Stimulated activated CD8-positive, alpha-beta memory T cell treated with anti-CD3 and anti-CD28 coated beads, Interleukin-12 subunit alpha, Interleukin-12 subunit beta, amount 100 ng/mL, for 1 hour (primary cell): ENCODE results near the gene SENP6.

Experiments
- DNase-seq: peaks from one replicate; pipeline ENCODE4 v3.0.0-alpha.2; 2020; ENCODE audit warnings: low read depth

Gene SENP6

GRCh38 chr6:75748743-75749538 is 147.3 kb downstream of the SENP6 start, which contains the start of gene MYO6:
Gene MYO6 (plus strand): TSS chr6:75749239. CDS start chr6:75817548, 68,309 bp downstream.
- no peak for DNase-seq

- no peak for DNase-seq
Observed at GRCh38 chr6:75751443-75751842, 149.8 kb downstream of the SENP6 start.

GRCh38 chr6:75752365-75752764 is 150.7 kb downstream of the SENP6 start:
- DNase-seq, result no peak

GRCh38 chr6:75755704-75756103 is 154.0 kb downstream of the SENP6 start:
- DNase-seq, result no peak

DNA sequence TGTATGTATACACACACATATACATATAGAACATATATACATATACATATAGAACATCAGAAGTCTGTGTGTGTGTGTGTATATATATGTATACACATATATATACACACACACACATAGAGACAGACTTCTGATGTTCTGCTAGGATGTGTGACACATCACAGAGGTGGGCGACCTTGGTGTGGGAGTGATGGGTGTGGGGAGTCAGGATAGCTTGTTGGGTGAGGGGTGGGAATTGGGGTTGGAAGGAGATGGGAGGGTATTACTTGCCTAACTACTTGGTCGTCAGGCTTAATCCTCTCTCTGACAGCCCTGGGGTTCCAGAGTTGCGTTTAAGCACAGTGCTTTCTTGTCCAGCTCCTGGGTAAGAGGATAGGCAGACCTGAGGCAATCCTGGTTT is 155.6 kb downstream of the SENP6 start:
- DNase-seq, result no peak

DNA sequence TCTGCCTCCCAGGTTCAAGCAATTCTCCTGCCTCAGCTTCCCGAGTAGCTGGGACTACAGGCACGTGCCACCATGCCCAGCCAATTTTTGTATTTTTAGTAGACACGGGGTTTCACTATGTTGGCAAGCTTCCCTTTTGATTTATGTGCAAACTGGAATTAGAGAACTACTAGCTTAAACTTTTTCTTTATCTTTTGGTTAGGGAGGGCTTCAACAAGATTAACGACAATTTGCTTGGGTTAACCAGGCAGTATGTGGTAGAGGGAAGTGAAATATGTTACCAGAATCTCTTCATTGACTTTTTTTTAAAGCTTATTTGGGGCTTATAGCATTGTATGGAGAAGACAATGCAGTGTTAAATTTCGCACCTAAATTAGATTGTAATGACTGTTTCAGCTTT is 156.4 kb downstream of the SENP6 start:
- DNase-seq, result no peak

- no peak for DNase-seq
Observed at GRCh38 chr6:75759207-75759606, 157.5 kb downstream of the SENP6 start.

DNA sequence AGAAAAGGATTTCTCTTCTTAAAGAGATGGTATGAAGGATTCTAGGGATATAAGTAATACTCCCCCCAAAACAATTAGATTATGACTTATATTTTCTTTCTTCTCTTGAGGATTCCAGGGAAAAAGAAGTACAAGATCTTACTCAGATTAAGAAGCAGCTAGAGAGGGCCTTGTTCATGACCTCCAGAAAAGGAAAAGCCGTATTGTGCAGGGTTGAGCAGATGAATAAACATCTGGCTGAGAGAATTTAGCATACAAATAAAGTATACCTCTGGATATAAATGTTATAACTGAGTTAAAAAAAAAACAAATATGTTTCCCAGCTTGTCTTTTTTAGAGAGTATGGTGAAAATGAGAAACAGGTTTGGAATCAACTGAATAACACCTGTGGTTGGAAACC is 158.6 kb downstream of the SENP6 start:
- no peak for DNase-seq

DNA sequence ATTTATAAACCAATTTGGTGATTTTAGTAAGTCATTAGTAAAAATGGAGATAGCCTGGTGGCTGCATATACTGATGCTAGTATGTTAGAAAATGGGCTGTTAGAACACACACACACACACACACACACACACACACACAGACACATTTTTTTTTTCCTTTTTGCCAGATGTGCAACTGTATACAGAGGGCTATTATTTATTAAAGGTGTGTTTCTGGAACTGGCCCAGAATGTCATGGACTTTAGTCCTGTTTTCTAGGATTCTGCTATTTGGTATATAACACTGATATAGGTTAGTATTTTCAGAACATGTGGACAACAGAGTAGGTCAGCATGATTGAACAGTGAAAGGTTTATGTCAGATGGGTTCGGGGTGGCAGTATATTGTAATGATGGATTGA is 159.8 kb downstream of the SENP6 start:
- DNase-seq, result no peak

DNA sequence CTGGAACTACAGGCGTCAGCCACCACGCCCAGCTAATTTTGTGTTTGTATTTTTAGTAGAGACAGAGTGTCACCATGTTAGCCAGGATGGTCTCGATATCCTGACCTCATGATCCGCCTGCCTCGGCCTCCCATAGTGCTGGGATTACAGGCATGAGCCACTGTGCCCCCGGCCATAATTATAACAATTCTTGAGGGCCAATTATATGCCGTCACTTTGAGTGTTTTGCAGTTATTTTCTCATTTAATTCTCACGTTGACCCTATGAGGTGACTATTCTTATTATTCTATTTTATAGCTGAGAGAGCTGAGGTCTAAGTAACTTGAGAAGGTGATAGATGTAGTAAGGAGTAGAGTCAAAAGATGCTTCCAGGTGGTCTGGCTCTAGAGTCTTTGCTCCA is 160.4 kb downstream of the SENP6 start:
- DNase-seq, result no peak

DNA sequence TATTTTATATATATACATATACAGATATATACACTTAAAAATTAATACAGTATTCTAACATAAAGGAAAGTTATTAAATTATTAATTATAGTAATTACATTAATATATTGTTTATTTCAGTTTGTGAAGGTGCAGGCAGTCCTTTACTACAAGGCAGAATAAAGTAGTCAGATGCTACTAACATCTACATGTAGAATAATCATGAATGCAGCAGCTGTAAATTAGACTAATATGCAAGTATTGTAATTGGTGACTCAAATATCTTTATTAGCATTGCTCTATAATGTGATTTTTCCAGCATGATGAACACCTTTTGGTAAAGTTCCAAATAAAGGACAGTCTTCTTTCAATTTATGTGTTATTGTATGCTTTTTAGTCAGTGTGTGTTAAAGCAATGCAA is 164.7 kb downstream of the SENP6 start:
- DNase-seq, result no peak
